ENCODE measurements around the gene POPDC3. TPM values are rescaled to one million over a fixed set of nuclear protein-coding genes. Genes with fewer than 3 reads are reported as not detected.

Gene POPDC3
- total RNA-seq, 1 donor from 2014 or later: 52.2 TPM

DNA sequence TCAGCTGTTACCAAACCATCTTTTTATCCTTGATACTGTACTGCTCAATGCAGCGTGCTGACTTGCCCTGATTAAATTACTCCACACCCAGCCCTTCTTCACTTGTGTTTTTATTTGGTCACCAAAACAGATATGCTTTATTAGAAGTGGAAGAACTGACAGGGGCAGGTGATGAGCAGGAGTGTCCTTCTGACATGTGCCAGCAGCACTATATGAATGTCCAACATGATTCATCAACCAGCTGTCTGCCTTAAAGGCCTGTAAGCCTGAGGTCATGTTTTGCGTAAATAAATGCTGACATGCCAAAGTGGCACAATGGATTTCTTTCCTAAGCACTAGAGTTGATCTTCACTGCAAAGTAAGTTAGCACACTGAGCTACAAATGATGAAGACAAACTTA is 15.4 kb downstream of the POPDC3 start:
- peak overlapping the region; percentile 13 to 61 (median 51) for H3K9ac ChIP-seq (ENCODE audit: low read depth in 1 of 3, low read length in 3 of 3)
- peak overlapping the region; percentile 91 for H3K27ac ChIP-seq (ENCODE audit: low read depth, low read length)
- H3K9me3 ChIP-seq (ENCODE audit: control insufficient read depth in 3 of 3, low read length in 3 of 3): no peaks in the 10 kb centered on the region
- no peaks in the 10 kb centered on the region for H3K27me3 ChIP-seq (ENCODE audit: control insufficient read depth in 3 of 3, insufficient read depth in 3 of 3, low read length in 3 of 3)
- H3K36me3 ChIP-seq (ENCODE audit: control insufficient read depth in 3 of 3, insufficient read depth in 3 of 3, low read length in 3 of 3): peaks cover 0 to 3% (median 2%) of the 10 kb centered on the region in 3 donors
- H3K4me1 ChIP-seq (ENCODE audit: control insufficient read depth in 3 of 3, insufficient read depth in 3 of 3, low read length in 3 of 3): peaks cover 40 to 51% (median 49%) of the 10 kb centered on the region in 3 donors
- peak overlapping the region in 2 of 3 donors; percentile 3 to 22 for H3K4me3 ChIP-seq (ENCODE audit: low read length in 3 of 3)

DNA sequence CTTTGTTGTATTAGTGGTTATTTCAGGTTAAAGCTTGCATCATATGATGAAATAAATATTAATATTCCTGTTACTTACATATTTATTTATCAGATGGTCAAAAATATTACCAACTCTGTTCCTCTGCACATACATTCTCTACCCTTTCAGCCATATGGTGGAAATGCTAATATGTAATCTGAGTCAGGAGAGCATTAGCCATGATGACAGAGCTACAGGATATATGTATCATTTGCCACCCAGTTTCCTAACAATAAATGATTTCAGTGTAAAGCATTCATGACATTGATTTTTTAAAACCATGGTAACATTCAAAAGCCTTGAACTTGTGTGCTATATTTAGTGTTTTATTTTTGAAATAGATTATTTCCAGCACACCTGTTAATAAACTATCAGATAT is 16.6 kb downstream of the POPDC3 start:
- H3K9me3 ChIP-seq (ENCODE audit: control insufficient read depth in 3 of 3, low read length in 3 of 3): no peaks in the 10 kb centered on the region
- H3K4me1 ChIP-seq (ENCODE audit: control insufficient read depth in 3 of 3, insufficient read depth in 3 of 3, low read length in 3 of 3): peaks cover 35 to 44% (median 41%) of the 10 kb centered on the region in 3 donors
- no peak overlapping the region for H3K4me3 ChIP-seq (ENCODE audit: low read length in 3 of 3)
- peak overlapping the region; percentile 91 for H3K27ac ChIP-seq (ENCODE audit: low read depth, low read length)
- H3K36me3 ChIP-seq (ENCODE audit: control insufficient read depth in 3 of 3, insufficient read depth in 3 of 3, low read length in 3 of 3): peaks cover 3 to 7% (median 5%) of the 10 kb centered on the region in 3 donors
- no peaks in the 10 kb centered on the region for H3K27me3 ChIP-seq (ENCODE audit: control insufficient read depth in 3 of 3, insufficient read depth in 3 of 3, low read length in 3 of 3)
- peak overlapping the region; percentile 13 to 46 (median 20) for H3K9ac ChIP-seq (ENCODE audit: low read depth in 1 of 3, low read length in 3 of 3)

DNA sequence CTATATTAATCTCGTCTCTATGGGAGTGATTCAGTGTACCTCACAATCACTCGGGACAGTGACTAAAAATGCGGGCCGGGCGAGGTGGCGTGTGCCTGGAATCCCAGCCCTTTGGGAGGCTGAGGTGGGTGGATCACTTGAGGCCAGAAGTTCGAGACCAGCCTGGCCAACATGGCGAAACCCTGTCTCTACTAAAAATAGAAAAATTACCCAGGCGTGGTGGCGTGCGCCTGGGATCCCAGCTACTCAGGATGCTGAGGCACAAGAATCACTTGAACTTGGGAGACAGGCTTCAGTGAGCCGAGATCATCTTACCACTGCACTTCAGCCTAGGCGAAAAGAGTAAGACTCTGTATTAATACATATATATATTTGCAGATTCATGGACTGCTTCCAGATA is 17.4 kb downstream of the POPDC3 start:
- peaks cover 3 to 9% (median 8%) of the 10 kb centered on the region in 3 donors for H3K36me3 ChIP-seq (ENCODE audit: control insufficient read depth in 3 of 3, insufficient read depth in 3 of 3, low read length in 3 of 3)
- H3K27ac ChIP-seq (ENCODE audit: low read depth, low read length): peak overlapping the region; percentile 91
- H3K9me3 ChIP-seq (ENCODE audit: control insufficient read depth in 3 of 3, low read length in 3 of 3): no peaks in the 10 kb centered on the region
- H3K9ac ChIP-seq (ENCODE audit: low read depth in 1 of 3, low read length in 3 of 3): no peak overlapping the region
- no peak overlapping the region for H3K4me3 ChIP-seq (ENCODE audit: low read length in 3 of 3)
- H3K4me1 ChIP-seq (ENCODE audit: control insufficient read depth in 3 of 3, insufficient read depth in 3 of 3, low read length in 3 of 3): peaks cover 35 to 41% (median 35%) of the 10 kb centered on the region in 3 donors
- no peaks in the 10 kb centered on the region for H3K27me3 ChIP-seq (ENCODE audit: control insufficient read depth in 3 of 3, insufficient read depth in 3 of 3, low read length in 3 of 3)

DNA sequence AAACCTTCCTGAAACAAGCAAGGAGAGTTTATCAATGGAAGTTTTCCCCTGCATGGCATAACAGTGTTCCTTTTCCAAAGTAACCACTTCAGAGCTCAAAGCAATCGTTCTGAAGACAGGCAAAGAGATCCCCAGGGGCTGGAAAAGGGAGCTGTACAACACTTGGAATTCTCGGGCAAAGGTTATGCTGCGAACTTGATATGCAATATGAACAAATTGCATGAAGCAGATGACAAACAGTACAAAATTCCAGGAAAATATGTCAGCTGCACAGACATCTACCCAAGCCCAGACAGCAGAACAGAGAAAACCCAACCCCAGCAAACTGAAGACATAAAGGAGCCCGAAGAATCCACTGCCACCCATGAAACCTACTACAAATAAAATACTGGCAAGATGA is 18.4 kb downstream of the POPDC3 start:
- Histone ChIP-seq H3K9ac (ENCODE audit: low read depth in 1 of 3, low read length in 3 of 3) (peak overlapping the region in 2 of 3 donors; percentile 0 to 25), H3K9me3 (ENCODE audit: control insufficient read depth in 3 of 3, low read length in 3 of 3) (no peaks in the 10 kb centered on the region), H3K4me1 (ENCODE audit: control insufficient read depth in 3 of 3, insufficient read depth in 3 of 3, low read length in 3 of 3) (peaks cover 33 to 40% (median 35%) of the 10 kb centered on the region in 3 donors), H3K36me3 (ENCODE audit: control insufficient read depth in 3 of 3, insufficient read depth in 3 of 3, low read length in 3 of 3) (peaks cover 6 to 15% (median 8%) of the 10 kb centered on the region in 3 donors), H3K27ac (ENCODE audit: low read depth, low read length) (peak overlapping the region; percentile 91), H3K27me3 (ENCODE audit: control insufficient read depth in 3 of 3, insufficient read depth in 3 of 3, low read length in 3 of 3) (no peaks in the 10 kb centered on the region), H3K4me3 (ENCODE audit: low read length in 3 of 3) (peak overlapping the region in 1 of 3 donors; percentile 32)

DNA sequence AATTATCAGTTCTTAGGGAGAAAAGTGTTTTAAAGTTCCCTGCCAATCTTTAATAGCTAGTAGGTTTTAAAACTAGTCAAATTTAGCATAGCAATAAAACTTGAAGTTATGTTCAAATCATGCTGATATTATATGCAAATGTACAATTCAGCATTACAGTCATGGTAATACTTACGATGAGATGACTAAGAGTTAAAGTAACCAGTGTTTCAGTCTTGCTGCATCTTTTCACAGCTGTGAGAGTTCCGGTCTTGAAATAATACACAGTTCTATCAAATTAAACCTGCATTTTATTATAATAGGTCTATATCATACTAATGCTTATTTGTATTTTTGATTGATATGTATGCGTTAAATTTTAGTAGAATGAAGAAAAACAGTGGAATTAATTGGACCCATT is 26.1 kb downstream of the POPDC3 start:
- no peak overlapping the region for H3K4me3 ChIP-seq (ENCODE audit: low read length in 3 of 3)
- no peaks in the 10 kb centered on the region for H3K27me3 ChIP-seq (ENCODE audit: control insufficient read depth in 3 of 3, insufficient read depth in 3 of 3, low read length in 3 of 3)
- H3K4me1 ChIP-seq (ENCODE audit: control insufficient read depth in 3 of 3, insufficient read depth in 3 of 3, low read length in 3 of 3): peaks cover 0 to 5% (median 0%) of the 10 kb centered on the region in 3 donors
- H3K36me3 ChIP-seq (ENCODE audit: control insufficient read depth in 3 of 3, insufficient read depth in 3 of 3, low read length in 3 of 3): peaks cover 8 to 26% (median 22%) of the 10 kb centered on the region in 3 donors
- H3K9me3 ChIP-seq (ENCODE audit: control insufficient read depth in 3 of 3, low read length in 3 of 3): no peaks in the 10 kb centered on the region
- H3K27ac ChIP-seq (ENCODE audit: low read depth, low read length): no peak overlapping the region
- H3K9ac ChIP-seq (ENCODE audit: low read depth in 1 of 3, low read length in 3 of 3): no peak overlapping the region

DNA sequence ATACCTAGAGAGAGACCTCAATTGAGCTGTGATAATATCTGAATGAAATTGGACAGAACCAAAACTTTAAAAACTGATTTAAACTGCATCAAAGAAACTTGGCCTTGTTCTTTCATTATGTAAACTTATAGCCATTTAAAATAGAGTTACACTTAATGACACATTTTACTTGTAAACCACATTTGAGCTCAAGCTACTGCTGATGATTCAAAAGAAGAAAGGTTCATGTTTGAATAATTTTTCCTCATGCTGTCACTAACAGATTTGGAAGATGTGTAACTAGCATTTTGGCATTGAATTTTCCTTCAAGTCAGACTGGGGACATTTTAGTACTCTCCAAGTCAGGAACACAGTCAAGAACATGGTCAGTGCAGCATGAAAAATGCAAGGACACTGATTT is 26.9 kb downstream of the POPDC3 start:
- no peak overlapping the region for H3K9ac ChIP-seq (ENCODE audit: low read depth in 1 of 3, low read length in 3 of 3)
- peaks cover 8 to 25% (median 15%) of the 10 kb centered on the region in 3 donors for H3K36me3 ChIP-seq (ENCODE audit: control insufficient read depth in 3 of 3, insufficient read depth in 3 of 3, low read length in 3 of 3)
- no peak overlapping the region for H3K27ac ChIP-seq (ENCODE audit: low read depth, low read length)
- H3K9me3 ChIP-seq (ENCODE audit: control insufficient read depth in 3 of 3, low read length in 3 of 3): no peaks in the 10 kb centered on the region
- peaks cover 0 to 5% (median 0%) of the 10 kb centered on the region in 3 donors for H3K4me1 ChIP-seq (ENCODE audit: control insufficient read depth in 3 of 3, insufficient read depth in 3 of 3, low read length in 3 of 3)
- H3K4me3 ChIP-seq (ENCODE audit: low read length in 3 of 3): no peak overlapping the region
- no peaks in the 10 kb centered on the region for H3K27me3 ChIP-seq (ENCODE audit: control insufficient read depth in 3 of 3, insufficient read depth in 3 of 3, low read length in 3 of 3)

DNA sequence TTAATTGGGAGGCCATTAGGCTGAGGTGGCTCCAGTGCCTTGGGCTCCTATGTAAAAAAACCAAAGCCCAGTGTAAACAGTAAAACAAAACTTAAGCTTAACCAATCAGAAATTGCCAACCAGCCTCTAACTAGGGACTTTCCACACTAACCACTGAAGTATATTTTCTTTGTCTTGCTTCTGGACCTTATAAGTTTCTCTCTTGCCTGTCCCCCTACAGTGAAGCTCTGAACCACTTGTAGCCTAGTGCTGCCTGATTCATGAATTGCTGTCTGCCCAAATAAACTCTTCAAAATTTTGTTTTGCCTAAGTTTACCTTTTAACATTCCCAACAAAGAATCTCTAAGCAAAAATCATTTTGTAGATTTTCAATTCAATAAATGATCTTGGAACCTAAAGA is 28.2 kb downstream of the POPDC3 start:
- H3K36me3 ChIP-seq (ENCODE audit: control insufficient read depth in 3 of 3, insufficient read depth in 3 of 3, low read length in 3 of 3): peaks cover 6 to 20% (median 17%) of the 10 kb centered on the region in 3 donors
- H3K4me3 ChIP-seq (ENCODE audit: low read length in 3 of 3): no peak overlapping the region
- no peak overlapping the region for H3K27ac ChIP-seq (ENCODE audit: low read depth, low read length)
- no peaks in the 10 kb centered on the region for H3K9me3 ChIP-seq (ENCODE audit: control insufficient read depth in 3 of 3, low read length in 3 of 3)
- no peak overlapping the region for H3K9ac ChIP-seq (ENCODE audit: low read depth in 1 of 3, low read length in 3 of 3)
- peaks cover 0 to under 1% (median 0%) of the 10 kb centered on the region in 3 donors for H3K4me1 ChIP-seq (ENCODE audit: control insufficient read depth in 3 of 3, insufficient read depth in 3 of 3, low read length in 3 of 3)
- no peaks in the 10 kb centered on the region for H3K27me3 ChIP-seq (ENCODE audit: control insufficient read depth in 3 of 3, insufficient read depth in 3 of 3, low read length in 3 of 3)

DNA sequence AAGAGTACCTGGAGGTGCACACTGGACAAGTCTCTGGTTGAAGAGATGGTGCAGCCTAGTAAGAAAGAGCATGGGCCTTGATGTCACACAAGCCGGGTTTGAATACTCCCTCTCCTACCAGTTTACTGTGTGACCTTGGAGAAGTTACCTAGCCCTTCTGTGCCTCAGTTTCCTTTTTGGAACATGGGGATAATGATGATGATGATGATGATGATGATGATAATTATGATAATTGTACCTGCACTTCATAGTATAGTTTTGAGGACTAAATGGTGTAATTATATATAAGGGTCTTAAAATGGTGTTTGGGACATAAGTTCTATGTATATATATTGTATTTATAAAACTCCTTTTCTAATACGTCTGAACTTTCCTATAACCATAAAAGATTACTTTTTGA is 41.7 kb downstream of the POPDC3 start:
- H3K27ac ChIP-seq (ENCODE audit: low read depth, low read length): peak overlapping the region; percentile 95
- H3K4me1 ChIP-seq (ENCODE audit: control insufficient read depth in 3 of 3, insufficient read depth in 3 of 3, low read length in 3 of 3): peaks cover 2 to 12% (median 8%) of the 10 kb centered on the region in 3 donors
- H3K9me3 ChIP-seq (ENCODE audit: control insufficient read depth in 3 of 3, low read length in 3 of 3): no peaks in the 10 kb centered on the region
- H3K4me3 ChIP-seq (ENCODE audit: low read length in 3 of 3): peak overlapping the region; percentile 81 to 87 (median 83)
- no peak overlapping the region for H3K9ac ChIP-seq (ENCODE audit: low read depth in 1 of 3, low read length in 3 of 3)
- H3K36me3 ChIP-seq (ENCODE audit: control insufficient read depth in 3 of 3, insufficient read depth in 3 of 3, low read length in 3 of 3): peaks cover 0 to 6% (median 2%) of the 10 kb centered on the region in 3 donors
- H3K27me3 ChIP-seq (ENCODE audit: control insufficient read depth in 3 of 3, insufficient read depth in 3 of 3, low read length in 3 of 3): no peaks in the 10 kb centered on the region

DNA sequence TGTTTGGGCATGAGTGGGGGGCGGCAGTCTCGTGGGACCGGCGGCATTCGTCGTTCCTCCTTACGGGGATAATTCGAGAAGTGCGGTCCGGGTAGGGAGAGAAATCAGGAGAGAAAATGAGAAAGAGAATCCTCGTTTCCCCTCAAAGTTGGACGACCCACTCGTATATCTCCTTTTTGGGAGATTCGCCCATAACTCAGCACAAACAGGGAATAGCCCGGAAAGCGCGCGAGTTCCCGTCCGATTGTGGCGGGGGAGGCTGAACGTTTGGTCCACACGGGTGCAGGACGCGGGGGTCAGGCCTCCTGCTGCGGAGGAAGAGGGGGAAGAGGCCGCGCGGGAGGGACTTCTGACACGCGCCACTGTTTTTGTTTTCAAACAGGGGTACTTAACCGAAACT is 42.4 kb downstream of the POPDC3 start:
- no peaks in the 10 kb centered on the region for H3K27me3 ChIP-seq (ENCODE audit: control insufficient read depth in 3 of 3, insufficient read depth in 3 of 3, low read length in 3 of 3)
- H3K9ac ChIP-seq (ENCODE audit: low read depth in 1 of 3, low read length in 3 of 3): peak overlapping the region; percentile 77 to 94 (median 87)
- H3K27ac ChIP-seq (ENCODE audit: low read depth, low read length): peak overlapping the region; percentile 95
- H3K36me3 ChIP-seq (ENCODE audit: control insufficient read depth in 3 of 3, insufficient read depth in 3 of 3, low read length in 3 of 3): peaks cover 0 to 9% (median 5%) of the 10 kb centered on the region in 3 donors
- H3K9me3 ChIP-seq (ENCODE audit: control insufficient read depth in 3 of 3, low read length in 3 of 3): no peaks in the 10 kb centered on the region
- H3K4me3 ChIP-seq (ENCODE audit: low read length in 3 of 3): peak overlapping the region; percentile 81 to 87 (median 83)
- peaks cover 2 to 12% (median 8%) of the 10 kb centered on the region in 3 donors for H3K4me1 ChIP-seq (ENCODE audit: control insufficient read depth in 3 of 3, insufficient read depth in 3 of 3, low read length in 3 of 3)

DNA sequence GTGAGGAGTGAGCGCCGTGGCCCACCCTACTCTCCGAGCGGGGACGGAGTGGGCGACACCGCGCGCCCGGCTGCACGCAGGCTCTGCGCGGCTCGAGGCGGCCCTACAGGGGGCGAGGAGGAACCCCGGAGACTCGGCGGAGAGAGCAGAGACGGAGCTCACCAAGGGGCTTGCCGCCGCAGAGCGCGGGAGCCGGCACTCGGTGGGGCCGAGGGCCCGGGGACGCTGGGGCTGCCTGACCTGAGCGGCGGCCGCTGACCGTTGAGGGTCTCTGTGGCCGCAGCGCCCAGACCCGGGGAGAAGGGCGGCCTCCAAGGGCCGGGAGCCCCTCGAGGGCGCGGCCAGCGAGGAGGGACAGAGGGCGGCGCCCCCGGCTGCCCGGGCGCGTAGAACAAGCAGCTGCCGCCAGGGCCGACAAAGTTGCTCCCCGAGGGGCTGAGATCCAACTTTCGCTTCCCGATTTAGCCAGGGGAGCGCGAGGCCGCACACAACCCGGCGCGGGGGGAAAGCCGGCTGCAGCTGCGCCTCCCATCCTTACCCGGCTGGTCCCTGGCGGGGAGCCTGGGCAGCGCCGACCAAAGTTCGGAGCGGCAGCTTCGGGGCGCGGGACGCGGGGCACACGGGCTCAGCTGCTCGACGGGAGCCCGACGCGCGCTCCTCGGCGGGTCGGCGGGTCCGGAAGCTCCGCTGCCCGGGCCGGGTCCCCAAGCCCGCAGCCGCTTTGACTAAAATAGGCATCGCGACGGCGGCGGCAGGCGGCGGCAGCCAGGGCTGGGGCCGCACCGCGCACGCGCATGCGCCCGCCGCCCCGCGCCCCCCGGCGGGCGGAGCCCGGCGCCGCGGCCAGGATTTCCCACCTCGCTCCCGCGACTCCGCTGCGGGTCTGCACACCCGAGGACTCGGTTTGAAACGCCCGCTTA is 43.1 kb downstream of the POPDC3 start:
- H3K27me3 ChIP-seq (ENCODE audit: control insufficient read depth in 3 of 3, insufficient read depth in 3 of 3, low read length in 3 of 3): no peaks in the 10 kb centered on the region
- H3K27ac ChIP-seq (ENCODE audit: low read depth, low read length): peak overlapping the region; percentile 95
- H3K9ac ChIP-seq (ENCODE audit: low read depth in 1 of 3, low read length in 3 of 3): peak overlapping the region; percentile 79 to 97 (median 94)
- H3K36me3 ChIP-seq (ENCODE audit: control insufficient read depth in 3 of 3, insufficient read depth in 3 of 3, low read length in 3 of 3): peaks cover 0 to 9% (median 7%) of the 10 kb centered on the region in 3 donors
- peak overlapping the region; percentile 81 to 87 (median 83) for H3K4me3 ChIP-seq (ENCODE audit: low read length in 3 of 3)
- H3K9me3 ChIP-seq (ENCODE audit: control insufficient read depth in 3 of 3, low read length in 3 of 3): no peaks in the 10 kb centered on the region
- peaks cover 2 to 12% (median 8%) of the 10 kb centered on the region in 3 donors for H3K4me1 ChIP-seq (ENCODE audit: control insufficient read depth in 3 of 3, insufficient read depth in 3 of 3, low read length in 3 of 3)
